ENCODE data around the gene ADGRA1. TPM values are rescaled to one million over a fixed set of nuclear protein-coding genes. Genes with fewer than 3 reads are reported as not detected.

ADGRA1 gene
- total and polyA plus RNA-seq, 2 of the 8 experiments (the other 6 are each of a cell fraction or from before 2014, with no cell fraction given), result 0.17 to 0.21 TPM

GRCh38 chr10:133087045-133087678 lies 562 bp upstream of the ADGRA1 start:
- peaks cover 4% of the 10 kb centered on the region in 2 experiments for H4K20me1 ChIP-seq (replicated peaks in 1 of 2; ENCODE audit: control insufficient read depth in 1 of 2, insufficient read depth in 2 of 2, low read length in 2 of 2)
- peak overlapping the region; percentile 50 to 83; a peak in 3 of 4 replicates for H3K4me2 ChIP-seq (ENCODE audit: insufficient read depth in 1 of 2, low read depth in 2 of 2, low read length in 2 of 2)
- no peak overlapping the region for H3K18ac ChIP-seq (ENCODE audit: extremely low read depth, low read length)
- no peak overlapping the region for H3K9ac ChIP-seq (replicated peaks in 1 of 4; ENCODE audit: extremely low read depth in 1 of 4, low read depth in 3 of 4, low read length in 3 of 4)
- H3K36me3 ChIP-seq (ENCODE audit: control insufficient read depth in 2 of 4, insufficient read depth in 4 of 4, low read length in 3 of 4), result no peaks in the 10 kb centered on the region
- ChIA-PET POLR2A (ENCODE audit: partially characterized antibody) (no interaction called here), CTCF (ENCODE audit: partially characterized antibody) (interaction anchor here (0.9 to 2.9 kb wide), 2 partner anchors 13 to 149 kb away, joined by 3 to 13 read pairs; no protein-coding TSS in a partner anchor)
- H2AFZ ChIP-seq (ENCODE audit: low read length), result no peak overlapping the region
- no peak overlapping the region for H3K23ac ChIP-seq (ENCODE audit: insufficient read length)
- no peak for FAIRE-seq
- no peak overlapping the region for H2AK5ac ChIP-seq (ENCODE audit: low read depth, low read length)
- H3K79me2 ChIP-seq (ENCODE audit: control insufficient read depth in 1 of 2, insufficient read depth in 2 of 2, low read length in 2 of 2), result no peaks in the 10 kb centered on the region
- H3K4me1 ChIP-seq (replicated peaks in 1 of 4; ENCODE audit: control insufficient read depth in 3 of 4, insufficient read depth in 4 of 4, low read length in 3 of 4), result no peaks in the 10 kb centered on the region; a peak in 4 of 7 replicates
- peaks cover 9% of the 10 kb centered on the region; the same call in 1 of the 2 replicates for H3K23me2 ChIP-seq (ENCODE audit: low read depth, low read length)
- H3K14ac ChIP-seq (ENCODE audit: insufficient read length), result no peak overlapping the region
- no peak overlapping the region for H2BK12ac ChIP-seq (ENCODE audit: low read depth, low read length)
- peaks cover 26 to 46% (median 43%) of the 10 kb centered on the region in 4 experiments for H3K27me3 ChIP-seq (replicated peaks in 1 of 4; ENCODE audit: control insufficient read depth in 3 of 4, extremely low read depth in 1 of 4, insufficient read depth in 3 of 4, low read length in 3 of 4)
- no peak overlapping the region for H3K27ac ChIP-seq (ENCODE audit: low read depth, low read length)
- no peak overlapping the region for H4K91ac ChIP-seq (replicated peaks; ENCODE audit: insufficient read length, low read length)
- no peak overlapping the region for H2BK120ac ChIP-seq (replicated peaks; ENCODE audit: low read depth, low read length)
- no peak overlapping the region for H3K56ac ChIP-seq (replicated peaks; ENCODE audit: insufficient read length, low read depth, low read length)
- no peak overlapping the region for H2BK15ac ChIP-seq (ENCODE audit: low read length)
- no peak overlapping the region for H2BK5ac ChIP-seq (ENCODE audit: low read depth, low read length)
- no peak overlapping the region for H3K4ac ChIP-seq (replicated peaks; ENCODE audit: insufficient read length, low read depth, low read length)
- no peaks in the 10 kb centered on the region for H3K9me3 ChIP-seq (ENCODE audit: insufficient read depth in 2 of 2, low read depth in 1 of 2, low read length in 1 of 2)
- no peak overlapping the region for H4K5ac ChIP-seq (ENCODE audit: insufficient read length, low read depth, low read length)
- 0 out of 2 replicates have a peak, but pooled peaks have one; percentile 7 for TF ChIP-seq GABPA (IDR thresholded peaks at IDR 0.05; ENCODE audit: borderline replicate concordance, insufficient read depth, low read length)
- no peak for TF ChIP-seq ASH2L (IDR thresholded peaks at IDR 0.05; ENCODE audit: low read length)
- H2BK20ac ChIP-seq (ENCODE audit: low read length), result no peak overlapping the region
- no peaks in the 10 kb centered on the region for H3K79me1 ChIP-seq (ENCODE audit: low read depth, low read length)
- peak overlapping the region; percentile 31 to 72 (median 36); a peak in 7 of 8 replicates for H3K4me3 ChIP-seq (ENCODE audit: extremely low read depth in 1 of 4, insufficient read depth in 2 of 4, low read depth in 3 of 4, low read length in 4 of 4)
- no peak overlapping the region for H4K8ac ChIP-seq (ENCODE audit: extremely low read depth, insufficient read depth, low read length)
- WGBS, 2 experiments (ENCODE audit: extremely low coverage in 1 of 2, insufficient coverage in 1 of 2, insufficient read length in 1 of 2, insufficient replicate concordance in 2 of 2, low coverage in 1 of 2, low lambda C conversion rate in 2 of 2, missing lambda C conversion rate in 1 of 2), result 65% methylated on average over 16 of the region's 16 CpGs; no CpG with 5 or more reads in 1 of the 2 experiments
- no peak for DNase-seq (ENCODE audit: low read depth in 1 of 2, low spot score in 2 of 2)
